NCI-H446 (cell line): ENCODE measurements around the gene NPR2.

ENCODE experiments used
- DNase-seq, 2 experiments: peaks; one replicate each; lab custom pipeline; 2025; lab: John Stamatoyannopoulos, UW

Gene NPR2

GRCh38 chr9:35832814-35833213, 41.4 kb downstream of the NPR2 start:
- no peak for DNase-seq

GRCh38 chr9:35834260-35835215, 43.1 kb downstream of the NPR2 start:
- DNase-seq, result no peak

- DNase-seq, result no peak
Observed at GRCh38 chr9:35835216-35835632, 43.8 kb downstream of the NPR2 start.

- DNase-seq, result no peak
Observed at GRCh38 chr9:35835766-35836165, 44.4 kb downstream of the NPR2 start.

GRCh38 chr9:35836595-35836994, 45.2 kb downstream of the NPR2 start:
- no peak for DNase-seq

- no peak for DNase-seq
Observed at GRCh38 chr9:35839926-35840325, 48.5 kb downstream of the NPR2 start.

GRCh38 chr9:35840881-35841644, 49.7 kb downstream of the NPR2 start:
- no peak for DNase-seq

GRCh38 chr9:35841645-35841900, 50.2 kb downstream of the NPR2 start:
- no peak for DNase-seq

GRCh38 chr9:35842020-35842745, 50.8 kb downstream of the NPR2 start:
- no peak for DNase-seq

- DNase-seq, result no peak
Observed at GRCh38 chr9:35842795-35843194, 51.4 kb downstream of the NPR2 start.

GRCh38 chr9:35844628-35845270, 53.4 kb downstream of the NPR2 start:
- DNase-seq, result peak in 1 of 2 experiments; percentile 15

GRCh38 chr9:35845824-35846771, 54.7 kb downstream of the NPR2 start:
- no peak for DNase-seq

GRCh38 chr9:35847792-35848572, 56.6 kb downstream of the NPR2 start:
- DNase-seq, result no peak

- DNase-seq, result no peak
Observed at GRCh38 chr9:35852267-35852815, 61.0 kb downstream of the NPR2 start.

GRCh38 chr9:35852876-35853865, 61.8 kb downstream of the NPR2 start:
- DNase-seq, result no peak

- DNase-seq, result no peak
Observed at GRCh38 chr9:35854091-35854762, 62.8 kb downstream of the NPR2 start.

GRCh38 chr9:35856206-35856605, 64.8 kb downstream of the NPR2 start:
- no peak for DNase-seq

GRCh38 chr9:35856882-35857281, 65.5 kb downstream of the NPR2 start:
- no peak for DNase-seq
